K562 (cell line): Measurements from ENCODE around the gene CPZ. TPM values are rescaled to one million over a fixed set of nuclear protein-coding genes. Genes with fewer than 3 reads are reported as not detected.

ENCODE experiments used
- ATF7 ChIP-seq: fragments of 450-650 bp; IDR thresholded peaks from 2 replicates; pipeline ENCODE4 v1.7.1; 2014; ENCODE audit warnings: mild to moderate bottlenecking, moderate library complexity
- ILK ChIP-seq: fragments of 450-650 bp; IDR thresholded peaks from 2 replicates; pipeline ENCODE4 v1.6.1; 2016; ENCODE audit warnings: missing genetic modification characterization, low read depth, mild to moderate bottlenecking, missing compliant biosample characterization, moderate library complexity, borderline replicate concordance
- MAFF ChIP-seq: IDR thresholded peaks from 2 replicates; pipeline ENCODE4 v1.6.1; 2012; ENCODE audit warnings: low read length, improper control_type of control experiment
- SMARCC2 ChIP-seq: fragments of 450-650 bp; IDR thresholded peaks from 2 replicates; pipeline ENCODE4 v1.6.1; 2017; ENCODE audit warnings: antibody characterized with exemption, moderate library complexity, mild to moderate bottlenecking, low read depth
- SOX6 ChIP-seq: fragments of 450-650 bp; IDR thresholded peaks from 2 replicates; pipeline ENCODE4 v1.6.1; 2014; ENCODE audit warnings: mild to moderate bottlenecking
- UBTF ChIP-seq, 2 experiments: IDR thresholded peaks; 2 replicates each; pipeline ENCODE4 v1.6.1; 2012; ENCODE audit warnings: improper control_type of control experiment in 2 of 2, low read depth in 2 of 2, low read length in 2 of 2, borderline replicate concordance in 1 of 2
- ZHX1 ChIP-seq: fragments of 150-350 bp; conservative IDR thresholded peaks from 2 replicates; pipeline ENCODE4 v1.6.1; 2014; ENCODE audit warnings: low read length
- ZNF3 ChIP-seq: fragments of 250-450 bp; sonication (Bioruptor Pico); IDR thresholded peaks from 2 replicates; pipeline ENCODE4 v1.5.0; 2021; ENCODE audit warnings: mild to moderate bottlenecking, moderate library complexity
- ZNF79 ChIP-seq: fragments of 250-450 bp; sonication (Bioruptor Pico); IDR thresholded peaks from 2 replicates; pipeline ENCODE4 v1.4.0; 2020; ENCODE audit warnings: low read depth, mild to moderate bottlenecking, moderate library complexity
- polyA plus RNA-seq, 8 experiments: library from polyadenylated mRNA; depleted of rRNA in 4 of 8; stranded (reverse) in 5 of 8; unstranded in 3 of 8; fragments of >200 nt; fragmentation: Nextera tagmentation in 2 of 8; fragmentation: Illumina TruSeq in 1 of 8; extraction: Ambion mirVana in 2 of 8; extraction: Trizol in 1 of 8; gene quantifications; 2 replicates each; pipeline versions ENCODE4 v1.2.1 to v1.2.3, GENCODE V29; 2011 to 2014; ENCODE audit warnings: inconsistent platforms in 1 of 8, missing spikeins in 1 of 8
- total RNA-seq, 7 experiments: library from RNA; depleted of rRNA in 6 of 7; stranded (reverse); fragments of >200 nt in 6 of 7; fragmentation: Illumina TruSeq in 2 of 7; extraction: Trizol in 2 of 7; gene quantifications; 2 replicates each; pipeline versions ENCODE4 v1.2.1 to v1.2.3, GENCODE V29; 2011 to 2021; ENCODE audit warnings: low replicate concordance in 1 of 7
- TF ChIP-seq, protein P1 (sequence below), 3 experiments: fragments of 200-800 bp in 1 of 3; fragments of 250-450 bp in 1 of 3; fragments of 450-650 bp in 1 of 3; sonication (Bioruptor Pico) in 1 of 3; sonication (Bioruptor generic) in 1 of 3; formaldehyde crosslinking in 1 of 3; IDR thresholded peaks; 2 replicates each; pipeline versions ENCODE4 v1.6.1 to v1.8.0; 2016 to 2022; ENCODE audit warnings: mild to moderate bottlenecking in 2 of 3, missing genetic modification characterization in 2 of 3, missing compliant biosample characterization in 1 of 3, moderate library complexity in 1 of 3
- TF ChIP-seq, protein P2 (sequence below): fragments of 450-650 bp; IDR thresholded peaks from 2 replicates; pipeline ENCODE4 v1.6.1; 2017; ENCODE audit warnings: antibody characterized with exemption, mild to moderate bottlenecking
- TF ChIP-seq, protein P3 (sequence below): fragments of 250-450 bp; sonication (Bioruptor Pico); IDR thresholded peaks from 2 replicates; pipeline ENCODE4 v1.6.1; 2021; ENCODE audit warnings: mild to moderate bottlenecking

The CPZ gene
- total and polyA plus RNA-seq, 9 of the 15 experiments (the other 6 are each of a cell fraction or from before 2014, with no cell fraction given), result 0.06 to 2.2 (median 1.2) TPM; not detected in 1

DNA sequence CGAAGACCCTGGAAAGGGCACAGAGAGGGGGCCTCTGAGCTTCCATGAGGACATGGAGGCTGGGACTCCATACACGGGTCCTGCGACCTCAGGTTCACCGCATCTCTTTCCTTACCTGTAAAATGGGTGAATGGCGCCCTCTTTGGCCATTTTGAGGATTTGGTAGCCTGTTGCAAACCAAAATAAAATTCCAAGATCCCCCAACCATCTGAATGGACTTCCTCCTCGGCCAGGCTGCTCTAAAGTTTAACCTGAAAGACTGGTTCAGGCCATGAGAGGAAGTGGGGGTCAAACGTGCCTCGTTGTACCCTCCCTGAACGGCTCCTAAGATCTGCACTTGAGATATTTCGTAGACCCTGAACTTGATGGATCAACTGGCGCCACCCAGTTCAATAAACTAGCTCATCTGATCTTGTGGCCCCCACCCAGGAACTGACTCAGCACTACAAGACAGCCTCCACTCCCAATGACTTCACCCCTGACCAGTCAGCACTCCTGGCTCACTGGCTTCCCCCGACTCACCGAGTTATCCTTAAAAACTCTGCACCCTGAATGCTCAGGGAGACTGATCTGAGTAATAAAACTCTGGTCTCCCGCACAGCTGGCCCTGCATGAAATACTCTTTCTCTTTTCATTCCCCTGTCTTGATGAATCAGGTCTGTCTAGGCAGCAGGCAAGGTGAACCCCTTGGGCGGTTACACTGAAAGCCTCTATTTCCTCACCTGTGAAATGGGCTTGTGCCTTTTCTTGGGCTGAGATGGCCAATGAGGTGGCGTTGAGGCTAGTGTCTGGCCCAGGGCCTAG is 45.3 kb upstream of the CPZ start (continued):
- TF ChIP-seq, protein P1, sequence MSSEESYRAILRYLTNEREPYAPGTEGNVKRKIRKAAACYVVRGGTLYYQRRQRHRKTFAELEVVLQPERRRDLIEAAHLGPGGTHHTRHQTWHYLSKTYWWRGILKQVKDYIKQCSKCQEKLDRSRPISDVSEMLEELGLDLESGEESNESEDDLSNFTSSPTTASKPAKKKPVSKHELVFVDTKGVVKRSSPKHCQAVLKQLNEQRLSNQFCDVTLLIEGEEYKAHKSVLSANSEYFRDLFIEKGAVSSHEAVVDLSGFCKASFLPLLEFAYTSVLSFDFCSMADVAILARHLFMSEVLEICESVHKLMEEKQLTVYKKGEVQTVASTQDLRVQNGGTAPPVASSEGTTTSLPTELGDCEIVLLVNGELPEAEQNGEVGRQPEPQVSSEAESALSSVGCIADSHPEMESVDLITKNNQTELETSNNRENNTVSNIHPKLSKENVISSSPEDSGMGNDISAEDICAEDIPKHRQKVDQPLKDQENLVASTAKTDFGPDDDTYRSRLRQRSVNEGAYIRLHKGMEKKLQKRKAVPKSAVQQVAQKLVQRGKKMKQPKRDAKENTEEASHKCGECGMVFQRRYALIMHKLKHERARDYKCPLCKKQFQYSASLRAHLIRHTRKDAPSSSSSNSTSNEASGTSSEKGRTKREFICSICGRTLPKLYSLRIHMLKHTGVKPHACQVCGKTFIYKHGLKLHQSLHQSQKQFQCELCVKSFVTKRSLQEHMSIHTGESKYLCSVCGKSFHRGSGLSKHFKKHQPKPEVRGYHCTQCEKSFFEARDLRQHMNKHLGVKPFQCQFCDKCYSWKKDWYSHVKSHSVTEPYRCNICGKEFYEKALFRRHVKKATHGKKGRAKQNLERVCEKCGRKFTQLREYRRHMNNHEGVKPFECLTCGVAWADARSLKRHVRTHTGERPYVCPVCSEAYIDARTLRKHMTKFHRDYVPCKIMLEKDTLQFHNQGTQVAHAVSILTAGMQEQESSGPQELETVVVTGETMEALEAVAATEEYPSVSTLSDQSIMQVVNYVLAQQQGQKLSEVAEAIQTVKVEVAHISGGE (CRISPR knock-in tag; IDR thresholded peaks at IDR 0.05), result no peak
- TF ChIP-seq, protein P2, sequence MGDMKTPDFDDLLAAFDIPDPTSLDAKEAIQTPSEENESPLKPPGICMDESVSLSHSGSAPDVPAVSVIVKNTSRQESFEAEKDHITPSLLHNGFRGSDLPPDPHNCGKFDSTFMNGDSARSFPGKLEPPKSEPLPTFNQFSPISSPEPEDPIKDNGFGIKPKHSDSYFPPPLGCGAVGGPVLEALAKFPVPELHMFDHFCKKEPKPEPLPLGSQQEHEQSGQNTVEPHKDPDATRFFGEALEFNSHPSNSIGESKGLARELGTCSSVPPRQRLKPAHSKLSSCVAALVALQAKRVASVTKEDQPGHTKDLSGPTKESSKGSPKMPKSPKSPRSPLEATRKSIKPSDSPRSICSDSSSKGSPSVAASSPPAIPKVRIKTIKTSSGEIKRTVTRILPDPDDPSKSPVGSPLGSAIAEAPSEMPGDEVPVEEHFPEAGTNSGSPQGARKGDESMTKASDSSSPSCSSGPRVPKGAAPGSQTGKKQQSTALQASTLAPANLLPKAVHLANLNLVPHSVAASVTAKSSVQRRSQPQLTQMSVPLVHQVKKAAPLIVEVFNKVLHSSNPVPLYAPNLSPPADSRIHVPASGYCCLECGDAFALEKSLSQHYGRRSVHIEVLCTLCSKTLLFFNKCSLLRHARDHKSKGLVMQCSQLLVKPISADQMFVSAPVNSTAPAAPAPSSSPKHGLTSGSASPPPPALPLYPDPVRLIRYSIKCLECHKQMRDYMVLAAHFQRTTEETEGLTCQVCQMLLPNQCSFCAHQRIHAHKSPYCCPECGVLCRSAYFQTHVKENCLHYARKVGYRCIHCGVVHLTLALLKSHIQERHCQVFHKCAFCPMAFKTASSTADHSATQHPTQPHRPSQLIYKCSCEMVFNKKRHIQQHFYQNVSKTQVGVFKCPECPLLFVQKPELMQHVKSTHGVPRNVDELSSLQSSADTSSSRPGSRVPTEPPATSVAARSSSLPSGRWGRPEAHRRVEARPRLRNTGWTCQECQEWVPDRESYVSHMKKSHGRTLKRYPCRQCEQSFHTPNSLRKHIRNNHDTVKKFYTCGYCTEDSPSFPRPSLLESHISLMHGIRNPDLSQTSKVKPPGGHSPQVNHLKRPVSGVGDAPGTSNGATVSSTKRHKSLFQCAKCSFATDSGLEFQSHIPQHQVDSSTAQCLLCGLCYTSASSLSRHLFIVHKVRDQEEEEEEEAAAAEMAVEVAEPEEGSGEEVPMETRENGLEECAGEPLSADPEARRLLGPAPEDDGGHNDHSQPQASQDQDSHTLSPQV, result peak; percentile 81
- TF ChIP-seq MAFF (peak; percentile 90), UBTF (IDR thresholded peaks at IDR 0.05; ENCODE audit: borderline replicate concordance in 1 of 2, low read depth in 2 of 2, low read length in 2 of 2) (no peak), ZNF79 (CRISPR knock-in tag) (no peak), ZNF3 (CRISPR knock-in tag) (no peak), SMARCC2 (0 out of 2 replicates have a peak, but pooled peaks have one; percentile 50), SOX6 (peak; percentile 50; the same call in 1 of the 2 replicates), ZHX1 (no peak), ILK (tag) (no peak), ATF7 (peak; percentile 96)
- TF ChIP-seq, protein P3, sequence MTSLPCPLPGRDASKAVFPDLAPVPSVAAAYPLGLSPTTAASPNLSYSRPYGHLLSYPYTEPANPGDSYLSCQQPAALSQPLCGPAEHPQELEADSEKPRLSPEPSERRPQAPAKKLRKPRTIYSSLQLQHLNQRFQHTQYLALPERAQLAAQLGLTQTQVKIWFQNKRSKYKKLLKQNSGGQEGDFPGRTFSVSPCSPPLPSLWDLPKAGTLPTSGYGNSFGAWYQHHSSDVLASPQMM (CRISPR knock-in tag), result no peak
